DLD1 (cell line): ENCODE results near the gene HMCN1.
"Not testable (repeated sequence)": the region's sequence is repeated elsewhere in the genome, so short reads cannot be mapped to it uniquely, and the experiment has no call there.

ENCODE experiments used
- in situ Hi-C: cut with HindIII; loops from 2 replicates; pipeline ENCODE4 v1.10.0; 2017; ENCODE audit warnings: low sequenced_read_pairs

HMCN1 gene

GRCh38 chr1:186183970-186184628, 449.9 kb downstream of the HMCN1 start:
- in situ Hi-C loops: no loop called here

- in situ Hi-C loops: not testable (repeated sequence)
Measured at GRCh38 chr1:186186251-186186650, 452.1 kb downstream of the HMCN1 start.

- in situ Hi-C loops: no loop called here
Measured at GRCh38 chr1:186187601-186188000, 453.4 kb downstream of the HMCN1 start.

- in situ Hi-C loops: no loop called here
Measured at GRCh38 chr1:186188004-186188539, 453.9 kb downstream of the HMCN1 start.

GRCh38 chr1:186188736-186189135, 454.5 kb downstream of the HMCN1 start:
- in situ Hi-C loops: no loop called here

GRCh38 chr1:186189156-186189555, 455.0 kb downstream of the HMCN1 start:
- in situ Hi-C loops: no loop called here

- in situ Hi-C loops: no loop called here
Measured at GRCh38 chr1:186191511-186191910, 457.3 kb downstream of the HMCN1 start.

- in situ Hi-C loops: no loop called here
Measured at GRCh38 chr1:186193224-186193623, 459.0 kb downstream of the HMCN1 start.

- in situ Hi-C loops: no loop called here
Measured at GRCh38 chr1:186194107-186194756, 460.0 kb downstream of the HMCN1 start.

GRCh38 chr1:186195377-186195931, 461.3 kb downstream of the HMCN1 start:
- in situ Hi-C loops: no loop called here

- in situ Hi-C loops: no loop called here
Measured at GRCh38 chr1:186202271-186202764, 468.1 kb downstream of the HMCN1 start.

GRCh38 chr1:186202776-186203175, 468.6 kb downstream of the HMCN1 start:
- in situ Hi-C loops: no loop called here

- in situ Hi-C loops: no loop called here
Measured at GRCh38 chr1:186206048-186206570, 471.9 kb downstream of the HMCN1 start.

- in situ Hi-C loops: no loop called here
Measured at GRCh38 chr1:186207391-186208085, 473.3 kb downstream of the HMCN1 start.

GRCh38 chr1:186208405-186209129, 474.4 kb downstream of the HMCN1 start:
- in situ Hi-C loops: no loop called here

- in situ Hi-C loops: no loop called here
Measured at GRCh38 chr1:186210258-186210657, 476.1 kb downstream of the HMCN1 start.

- in situ Hi-C loops: not testable (repeated sequence)
Measured at GRCh38 chr1:186211583-186211982, 477.4 kb downstream of the HMCN1 start.

- in situ Hi-C loops: no loop called here
Measured at GRCh38 chr1:186212568-186213224, 478.5 kb downstream of the HMCN1 start.

GRCh38 chr1:186213225-186213607, 479.0 kb downstream of the HMCN1 start:
- in situ Hi-C loops: no loop called here

GRCh38 chr1:186214791-186215190, 480.6 kb downstream of the HMCN1 start:
- in situ Hi-C loops: no loop called here
